Measurements from ENCODE around the gene TENM3.

Gene TENM3

DNA sequence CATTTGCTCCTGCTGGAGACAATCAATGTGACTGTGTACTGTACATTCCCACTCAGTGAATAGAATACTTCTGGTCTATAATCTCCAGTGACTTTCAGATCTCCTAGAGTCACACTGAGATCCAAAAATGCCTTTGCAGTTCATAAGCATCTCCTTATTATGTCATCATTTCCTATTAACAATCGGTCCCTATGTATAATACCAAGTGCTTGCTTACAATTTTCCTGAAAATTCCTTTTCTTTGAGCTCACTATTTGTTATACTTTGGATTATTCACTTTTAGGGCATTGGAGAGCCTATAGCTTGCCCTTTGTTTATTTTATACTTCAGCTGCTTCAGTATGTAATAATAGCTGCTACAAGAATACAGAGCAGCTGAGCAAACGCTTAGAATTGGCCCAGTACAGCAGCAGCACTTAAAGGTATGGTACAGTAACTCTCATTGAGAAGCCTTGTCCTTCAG is 361.0 kb downstream of the TENM3 start:
- DNase-seq (ENCODE audit: extremely low read depth in 1 of 2, low read depth in 1 of 2): no peak

DNA sequence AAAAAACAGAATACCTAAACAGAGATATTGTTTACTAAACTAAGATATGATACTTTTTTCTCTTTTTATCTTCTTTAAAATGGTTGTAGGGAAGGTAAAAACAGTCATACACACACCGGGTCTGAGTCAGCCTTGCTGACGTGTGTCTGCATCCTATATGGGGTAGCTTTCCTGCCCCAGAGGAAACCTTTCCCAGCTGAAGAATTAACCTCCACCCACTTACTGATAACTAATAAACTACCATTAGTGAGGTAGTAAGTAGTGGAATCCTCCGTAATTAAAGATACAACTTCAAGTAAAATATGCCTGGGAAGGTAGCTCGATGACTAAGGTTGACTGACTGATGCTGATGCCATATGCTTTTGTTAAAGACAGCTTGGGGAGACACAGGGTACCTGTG is 361.8 kb downstream of the TENM3 start:
- no peak for DNase-seq (ENCODE audit: extremely low read depth in 1 of 2, low read depth in 1 of 2)

DNA sequence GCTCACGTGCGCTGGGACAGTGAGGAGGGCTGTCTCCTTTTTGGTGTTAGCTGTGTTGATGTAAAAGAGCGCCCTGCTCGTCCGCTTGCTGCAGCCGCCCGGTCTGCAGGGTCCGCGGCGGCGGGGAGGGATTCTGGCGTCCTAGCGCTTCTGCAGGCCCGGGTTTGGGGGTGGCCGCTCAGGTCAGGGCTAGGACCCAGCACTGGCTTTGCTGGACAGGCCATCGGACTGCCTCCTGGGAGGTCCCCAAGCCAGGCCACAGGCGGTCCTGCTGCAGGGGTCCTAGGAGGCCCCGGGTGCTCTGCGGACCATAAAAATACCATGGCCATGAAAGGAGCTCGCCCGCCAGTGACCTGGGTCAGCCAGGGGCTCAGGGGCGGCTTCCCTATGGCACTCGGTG is 365.3 kb downstream of the TENM3 start:
- DNase-seq (ENCODE audit: extremely low read depth in 1 of 2, low read depth in 1 of 2): no peak

DNA sequence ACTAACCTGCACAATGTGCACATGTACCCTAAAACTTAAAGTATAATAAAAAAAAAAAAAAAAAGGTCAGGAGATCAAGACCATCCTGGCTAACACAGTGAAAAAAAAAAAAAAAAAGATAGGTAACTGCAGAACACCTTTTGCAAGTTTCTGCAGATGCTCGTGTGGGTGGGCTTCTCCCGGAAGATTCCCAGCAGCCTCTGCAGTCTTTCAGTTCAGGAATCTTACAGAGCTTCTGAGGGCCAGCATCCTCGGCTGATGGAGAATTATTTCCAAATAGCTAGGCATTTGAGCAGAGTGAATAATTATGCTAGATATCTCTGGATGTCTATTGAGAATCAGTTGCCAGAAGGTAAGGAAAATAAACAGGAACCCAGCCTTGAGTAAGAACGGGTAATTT is 373.3 kb downstream of the TENM3 start:
- DNase-seq (ENCODE audit: extremely low read depth in 1 of 2, low read depth in 1 of 2): no peak

DNA sequence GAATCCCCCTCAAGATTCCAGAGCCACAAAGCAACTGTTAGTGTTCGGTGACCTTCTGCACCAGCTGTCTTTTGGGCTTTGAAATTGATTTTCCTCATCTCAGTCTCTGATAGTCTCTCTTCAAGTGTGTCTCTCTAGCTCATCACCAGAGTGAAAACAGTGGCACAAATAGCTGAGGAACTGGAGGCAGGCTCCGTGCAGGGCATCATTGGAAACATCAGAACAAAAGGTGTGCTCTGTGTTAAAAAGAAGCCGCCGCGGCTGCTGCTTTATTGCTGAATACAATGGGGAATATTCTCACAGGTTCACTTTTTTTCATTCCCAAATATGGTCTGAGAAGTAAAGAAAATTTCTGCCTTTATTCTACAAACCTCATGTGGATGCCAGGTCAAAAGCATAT is 376.5 kb downstream of the TENM3 start:
- no peak for DNase-seq (ENCODE audit: extremely low read depth in 1 of 2, low read depth in 1 of 2)

DNA sequence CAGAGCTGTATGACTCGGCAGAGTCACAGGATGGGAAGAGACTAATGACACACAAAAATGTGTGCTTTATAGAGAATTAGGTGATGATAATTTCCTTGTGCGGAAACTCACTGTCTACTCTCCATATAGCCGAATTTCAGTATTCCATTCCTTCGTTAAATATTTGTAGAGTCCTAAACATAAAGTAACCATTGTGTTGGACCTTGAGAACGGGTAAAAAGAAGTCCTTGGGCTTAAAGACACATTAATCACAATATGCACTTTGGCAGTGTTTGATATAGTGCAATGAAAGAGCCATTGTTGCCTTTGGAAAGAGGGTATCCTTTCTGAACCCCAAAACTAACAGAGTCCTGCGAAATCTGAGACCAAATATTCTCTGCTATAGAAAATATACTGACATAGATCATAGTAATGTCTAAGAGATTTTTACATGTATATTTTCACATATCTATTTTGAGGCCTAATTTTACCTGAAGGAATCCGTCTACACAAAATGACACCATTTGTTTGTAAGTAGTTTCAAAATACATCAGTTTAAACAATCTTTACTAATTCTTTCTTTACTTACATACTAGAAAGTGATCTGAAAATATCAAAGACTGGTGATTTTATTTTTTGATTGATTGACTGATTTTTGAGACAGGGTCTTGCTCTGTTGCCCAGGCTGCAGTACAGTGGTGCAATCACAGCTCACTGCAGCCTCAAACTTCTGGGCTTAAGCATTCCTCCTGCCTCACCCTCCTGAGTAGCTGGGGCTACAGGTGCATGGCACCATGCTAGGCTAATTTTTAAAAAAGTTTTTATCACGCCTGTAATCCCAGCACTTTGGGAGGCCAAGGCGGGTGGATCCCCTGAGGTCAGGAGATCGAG is 377.1 kb downstream of the TENM3 start:
- no peak for DNase-seq (ENCODE audit: extremely low read depth in 1 of 2, low read depth in 1 of 2)

DNA sequence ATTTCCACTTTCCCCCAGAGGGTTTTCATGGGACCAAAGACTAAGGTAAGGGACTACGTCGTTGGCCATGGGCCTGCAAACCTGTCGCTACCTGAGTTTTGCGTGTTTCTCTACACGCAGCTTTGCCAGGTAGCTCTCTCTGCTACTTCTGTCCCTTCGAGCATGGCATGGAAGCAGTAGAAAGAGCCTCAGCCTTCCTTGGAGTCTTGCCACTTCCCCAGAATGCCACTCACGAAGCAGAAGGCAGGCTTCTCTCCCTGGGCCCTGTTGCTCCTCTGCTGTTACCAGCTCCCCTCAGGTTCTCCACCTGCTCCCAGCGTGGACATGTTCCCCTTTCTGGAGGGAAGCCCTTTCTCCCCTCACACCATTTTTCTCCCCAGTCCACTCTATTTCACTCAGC is 381.1 kb downstream of the TENM3 start:
- DNase-seq (ENCODE audit: extremely low read depth in 1 of 2, low read depth in 1 of 2): no peak

DNA sequence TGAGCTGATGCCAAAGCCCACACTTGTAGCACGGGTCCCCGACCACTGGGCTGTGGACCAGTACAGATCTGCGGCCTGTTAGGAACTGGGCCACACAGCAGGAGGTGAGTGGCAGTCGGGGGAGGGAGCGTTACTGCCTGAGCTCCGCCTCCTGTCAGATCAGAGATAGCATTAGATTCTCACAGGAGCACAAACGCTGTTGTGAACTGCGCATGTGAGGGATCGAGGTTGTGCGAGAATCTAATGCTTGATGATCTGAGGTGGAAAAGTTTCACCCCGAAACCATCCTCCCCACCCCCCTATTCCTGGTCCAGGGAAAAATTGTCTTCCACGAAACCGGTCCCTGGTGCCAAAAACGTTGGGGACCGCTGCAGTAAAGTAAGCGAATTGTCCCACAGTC is 382.0 kb downstream of the TENM3 start:
- no peak for DNase-seq (ENCODE audit: extremely low read depth in 1 of 2, low read depth in 1 of 2)

DNA sequence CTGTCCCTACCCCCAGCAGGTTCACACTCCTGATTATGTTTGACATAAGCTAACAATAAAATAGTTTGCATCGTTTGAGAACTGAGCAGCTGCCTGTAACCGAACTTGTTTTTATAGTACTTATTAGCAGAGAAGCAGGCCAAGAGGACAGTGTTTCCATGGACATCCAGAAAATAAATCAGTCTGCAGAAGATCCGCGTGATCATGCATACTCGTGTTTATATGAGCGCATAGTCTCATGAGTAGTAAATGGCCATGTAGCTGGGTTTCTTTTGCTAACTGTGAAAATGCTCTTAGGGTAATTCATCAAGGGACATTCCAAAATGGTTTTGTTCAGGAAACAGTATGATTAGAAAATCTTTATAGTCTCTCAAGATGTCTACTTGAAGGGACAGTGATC is 384.8 kb downstream of the TENM3 start:
- DNase-seq (ENCODE audit: extremely low read depth in 1 of 2, low read depth in 1 of 2): no peak

DNA sequence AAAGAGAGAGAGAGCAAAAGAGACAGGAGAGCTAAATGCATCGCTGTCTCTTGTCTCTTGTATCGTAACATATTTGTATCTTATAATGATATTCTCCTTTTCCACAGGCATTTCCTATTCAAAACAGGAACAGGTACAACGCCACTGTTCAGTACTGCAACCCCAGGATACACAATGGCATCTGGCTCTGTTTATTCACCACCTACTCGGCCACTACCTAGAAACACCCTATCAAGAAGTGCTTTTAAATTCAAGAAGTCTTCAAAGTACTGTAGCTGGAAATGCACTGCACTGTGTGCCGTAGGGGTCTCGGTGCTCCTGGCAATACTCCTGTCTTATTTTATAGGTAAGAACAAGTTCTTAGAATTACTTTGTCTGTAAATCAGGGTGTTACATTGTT is 385.3 kb downstream of the TENM3 start:
- DNase-seq (ENCODE audit: extremely low read depth in 1 of 2, low read depth in 1 of 2): no peak

DNA sequence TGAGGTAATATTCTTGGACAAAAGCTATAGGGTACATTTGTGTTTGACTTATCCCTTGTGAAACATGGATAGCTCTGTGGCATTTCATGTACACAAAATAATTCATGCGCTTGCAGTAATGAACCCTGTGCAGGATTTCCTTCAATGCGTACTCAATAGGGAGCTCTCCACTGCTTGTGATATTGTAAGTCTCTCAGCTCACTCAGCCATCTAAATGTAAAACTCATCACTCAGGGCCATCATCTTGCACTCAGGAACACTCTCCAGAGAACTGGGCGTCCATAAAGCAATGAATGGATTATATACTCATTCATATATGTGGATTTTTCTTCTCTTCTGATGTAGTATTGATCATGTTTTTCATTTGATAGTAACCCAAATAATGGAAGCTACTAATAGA is 385.9 kb downstream of the TENM3 start:
- no peak for DNase-seq (ENCODE audit: extremely low read depth in 1 of 2, low read depth in 1 of 2)

DNA sequence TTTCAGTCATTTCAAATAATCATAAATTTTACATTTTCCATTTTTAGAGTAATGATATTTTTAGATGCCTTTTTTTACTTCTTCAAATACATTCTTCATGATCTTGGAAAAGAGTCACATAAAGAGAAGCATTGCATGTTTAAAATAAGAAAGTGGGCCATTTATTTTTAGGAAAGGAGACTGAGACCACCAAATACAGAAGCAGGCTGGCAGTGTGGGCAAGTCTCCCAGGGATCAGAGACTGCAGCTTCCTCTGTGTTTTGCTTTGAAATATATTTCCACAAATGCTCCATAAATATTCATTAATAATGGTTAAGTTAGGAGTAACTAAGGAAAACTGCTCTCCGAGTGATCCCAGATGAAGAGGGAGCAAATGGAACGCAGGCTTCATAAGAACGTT is 397.3 kb downstream of the TENM3 start:
- DNase-seq (ENCODE audit: extremely low read depth in 1 of 2, low read depth in 1 of 2): no peak

DNA sequence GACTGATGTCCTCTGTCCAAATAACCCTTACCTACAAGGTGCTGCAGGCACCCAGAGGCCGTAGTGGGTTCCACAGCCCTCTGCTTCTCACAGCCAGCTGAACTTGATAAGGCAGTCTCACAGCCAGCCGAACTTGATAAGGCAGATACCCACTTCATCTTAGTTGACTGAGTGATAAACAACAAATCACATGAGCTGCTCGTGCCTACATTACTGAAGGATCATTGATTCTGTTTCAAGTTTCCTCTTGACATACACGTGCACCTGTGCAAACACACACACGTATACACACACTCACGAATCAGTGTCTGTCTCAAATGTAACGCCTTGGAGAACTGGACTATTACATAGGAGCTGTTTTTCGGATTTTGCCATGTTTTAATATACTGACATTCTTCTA is 397.7 kb downstream of the TENM3 start:
- no peak for DNase-seq (ENCODE audit: extremely low read depth in 1 of 2, low read depth in 1 of 2)

DNA sequence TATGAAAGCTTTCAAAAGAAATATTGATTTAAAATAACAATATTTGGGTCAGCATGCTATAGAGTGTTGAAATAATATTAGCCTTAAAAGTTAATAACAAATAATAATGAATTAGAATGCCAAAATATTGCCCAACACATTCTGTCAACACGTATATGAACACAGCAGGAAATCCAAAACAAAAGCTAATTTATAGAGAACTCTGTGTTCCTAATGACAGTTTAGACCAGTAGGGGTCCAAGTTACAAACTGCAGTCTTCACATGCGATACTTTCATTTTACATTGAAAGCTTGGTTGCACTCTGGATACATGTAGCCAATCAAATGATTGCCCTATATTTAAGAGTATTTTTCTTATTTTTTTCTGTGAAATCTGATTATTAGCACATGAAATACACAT is 399.6 kb downstream of the TENM3 start:
- DNase-seq (ENCODE audit: extremely low read depth in 1 of 2, low read depth in 1 of 2): no peak

DNA sequence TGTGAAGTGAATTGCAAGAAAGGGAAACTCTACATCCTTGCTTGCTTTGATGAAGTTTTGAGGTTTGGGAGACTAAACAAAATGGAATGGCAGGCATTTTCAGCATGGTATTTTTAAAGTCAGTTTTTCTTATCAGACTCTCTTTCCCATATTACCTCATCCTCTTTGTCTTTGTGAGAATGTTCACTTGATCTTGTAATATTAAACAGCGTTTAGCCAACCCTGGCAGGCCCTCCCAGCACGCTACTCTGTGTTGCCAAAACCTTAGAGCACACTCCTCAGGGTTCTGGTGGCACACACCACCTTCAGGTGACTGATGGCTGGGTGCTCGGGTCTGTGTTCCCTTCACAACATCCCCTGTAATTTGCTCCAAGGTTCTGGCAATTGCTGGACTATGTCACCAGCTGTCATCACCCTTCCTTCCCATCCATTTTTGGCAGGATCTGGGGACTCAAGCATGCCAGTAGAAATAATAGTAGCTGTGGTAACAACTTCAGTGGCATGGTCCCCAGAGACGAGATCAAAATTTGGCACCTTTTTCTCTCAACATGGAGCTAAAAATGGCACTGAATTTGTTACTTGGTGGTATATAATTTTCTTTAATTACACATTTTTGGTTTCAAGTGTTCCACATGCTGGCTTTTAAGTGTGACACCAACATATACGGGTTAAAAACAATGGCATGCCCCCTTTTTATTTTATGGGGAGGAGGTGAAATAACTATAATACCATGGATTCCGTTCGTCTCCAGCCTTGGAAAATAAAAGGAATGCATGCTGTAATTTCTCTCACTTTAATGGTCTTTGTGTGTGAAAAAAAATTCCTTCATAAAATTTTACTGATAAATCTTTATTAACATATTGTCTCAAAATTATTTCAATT is 400.8 kb downstream of the TENM3 start:
- DNase-seq (ENCODE audit: extremely low read depth in 1 of 2, low read depth in 1 of 2): no peak

DNA sequence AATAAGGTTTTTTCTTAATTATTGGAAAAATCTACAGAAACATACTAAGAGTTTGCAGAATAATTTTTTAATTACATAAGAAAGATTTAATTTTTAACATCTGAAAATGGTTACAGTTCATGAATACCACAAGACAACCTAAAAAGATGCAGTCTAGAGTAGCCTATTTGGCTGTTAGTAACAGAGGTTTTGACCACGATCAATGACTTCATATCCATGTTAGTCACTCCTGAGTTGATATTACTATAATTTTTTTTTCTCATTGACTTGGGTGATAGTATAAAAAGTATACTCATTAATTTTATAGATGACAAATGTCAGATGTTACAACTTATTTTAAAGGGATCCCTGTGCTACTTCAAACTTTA is 401.5 kb downstream of the TENM3 start:
- no peak for DNase-seq (ENCODE audit: extremely low read depth in 1 of 2, low read depth in 1 of 2)

DNA sequence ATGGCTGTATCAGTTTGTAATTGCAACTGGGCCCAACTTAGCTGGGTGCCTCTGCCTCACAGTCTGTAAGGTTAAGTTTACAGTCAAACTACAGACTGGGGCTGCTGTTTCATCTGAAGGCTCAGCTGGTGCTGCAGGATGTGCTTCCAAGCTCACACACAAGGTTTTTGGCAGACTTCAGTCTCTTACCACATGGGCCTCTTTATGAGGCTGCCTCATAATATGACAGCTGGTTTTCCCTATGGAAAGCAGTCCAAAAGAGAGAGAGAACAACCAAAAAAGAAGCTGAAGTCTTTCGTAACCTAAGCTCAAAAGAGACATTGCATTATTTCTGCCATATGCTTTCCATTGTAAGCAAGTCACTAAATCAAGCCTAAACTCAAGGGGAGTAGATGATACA is 402.3 kb downstream of the TENM3 start:
- no peak for DNase-seq (ENCODE audit: extremely low read depth in 1 of 2, low read depth in 1 of 2)

DNA sequence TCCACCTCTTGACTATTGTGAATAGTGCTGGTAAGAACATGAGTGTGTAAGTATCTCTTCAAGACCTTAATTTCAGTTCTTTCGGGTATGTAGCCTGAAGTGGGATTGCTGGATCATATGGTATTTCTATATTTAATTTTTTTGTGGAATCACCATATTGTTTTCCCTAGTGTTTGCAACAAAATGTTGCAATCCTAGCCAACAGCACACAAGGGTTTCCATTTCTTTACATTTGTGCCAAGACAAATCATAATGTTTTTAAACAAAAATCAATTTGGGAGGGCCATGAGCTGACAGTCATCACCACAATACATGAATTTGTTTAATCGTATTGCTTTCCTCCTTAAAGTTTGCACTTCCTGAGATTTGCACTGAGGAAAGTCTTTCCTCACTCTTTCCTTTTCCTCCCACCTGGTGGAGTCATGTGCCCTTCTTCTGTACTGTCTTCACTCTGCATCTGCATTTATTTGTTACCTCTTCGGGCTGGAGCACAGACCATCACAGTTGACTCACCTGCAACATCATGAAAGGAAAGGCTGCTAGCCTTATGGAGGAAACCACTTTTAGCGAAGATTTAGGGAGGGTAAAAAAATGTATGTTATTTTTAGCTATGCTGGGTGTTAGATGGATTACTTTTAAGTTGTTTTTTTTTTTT is 404.6 kb downstream of the TENM3 start:
- no peak for DNase-seq (ENCODE audit: extremely low read depth in 1 of 2, low read depth in 1 of 2)

DNA sequence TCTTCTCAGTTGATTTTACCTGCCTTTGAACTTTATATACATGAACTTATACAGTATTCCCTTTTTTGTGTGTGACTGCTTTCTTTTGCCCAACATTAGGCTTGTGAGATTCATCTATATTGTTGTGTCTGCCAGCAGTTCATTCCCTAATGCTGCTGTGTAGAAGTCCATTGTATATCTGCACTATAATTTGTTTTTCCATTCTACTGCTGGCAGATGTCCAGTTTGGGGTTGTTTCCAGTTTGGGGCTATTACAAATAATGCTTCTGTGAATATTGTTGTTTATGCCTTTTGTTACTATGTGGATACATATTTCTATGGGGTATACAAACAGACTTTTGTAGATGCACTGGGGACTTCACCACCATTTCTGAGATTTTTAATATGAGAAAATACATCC is 405.6 kb downstream of the TENM3 start:
- no peak for DNase-seq (ENCODE audit: extremely low read depth in 1 of 2, low read depth in 1 of 2)

DNA sequence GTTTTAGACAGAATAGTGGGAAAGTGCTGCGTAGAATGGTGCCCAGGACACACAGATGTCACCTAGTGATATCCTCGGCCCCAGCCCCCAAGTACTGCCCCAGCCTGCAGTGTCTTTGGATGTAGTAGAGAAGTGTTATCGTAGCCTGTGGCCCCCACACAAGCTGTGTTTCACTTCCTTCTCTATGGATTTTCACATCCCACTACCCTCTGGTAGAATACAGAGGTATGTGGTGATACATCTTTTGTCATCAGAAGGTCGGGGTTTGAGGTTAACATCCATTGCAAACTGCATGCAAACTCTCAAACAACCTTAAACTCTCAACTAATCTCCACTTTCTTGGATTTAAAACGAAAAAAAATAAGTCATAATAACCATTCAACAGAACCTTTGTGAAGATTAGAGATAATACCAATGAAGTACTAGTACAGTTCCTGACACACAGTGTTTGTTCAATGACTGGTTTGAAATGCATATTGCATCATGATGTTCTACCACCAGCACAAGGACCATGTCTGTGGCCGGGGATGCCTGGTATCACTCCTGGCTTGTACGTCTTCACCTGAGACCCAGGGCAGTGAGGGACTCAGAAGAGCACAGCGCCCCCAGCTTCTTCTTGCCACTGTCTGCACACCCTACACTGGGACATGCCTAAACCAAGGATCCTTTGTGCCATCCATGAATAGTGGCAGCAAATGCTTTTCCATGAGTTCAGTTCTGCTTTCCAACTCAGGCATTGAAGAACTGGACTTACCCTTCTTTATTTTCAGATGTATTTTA is 406.7 kb downstream of the TENM3 start:
- DNase-seq (ENCODE audit: extremely low read depth in 1 of 2, low read depth in 1 of 2): no peak

DNA sequence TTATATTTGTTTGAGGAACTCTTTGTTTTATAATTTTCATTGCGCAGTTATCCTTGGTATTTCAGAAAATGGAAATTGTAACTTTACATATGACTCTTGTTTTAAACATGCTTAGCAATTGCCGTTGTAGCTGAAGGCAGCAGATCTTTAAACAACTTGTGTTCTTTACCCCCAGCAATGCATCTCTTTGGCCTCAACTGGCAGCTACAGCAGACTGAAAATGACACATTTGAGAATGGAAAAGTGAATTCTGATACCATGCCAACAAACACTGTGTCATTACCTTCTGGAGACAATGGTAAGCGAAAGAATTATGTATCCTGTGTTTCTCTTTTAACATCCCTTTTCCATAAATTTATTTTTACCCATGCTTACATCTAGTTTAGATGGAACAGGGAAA is 410.4 kb downstream of the TENM3 start:
- DNase-seq (ENCODE audit: extremely low read depth in 1 of 2, low read depth in 1 of 2): no peak

Data from activated CD8-positive, alpha-beta memory T cell treated with anti-CD3 and anti-CD28 coated beads for 1 hour (primary cell).